ENCODE measurements around the gene PIP5K1C. TPM values are rescaled to one million over a fixed set of nuclear protein-coding genes. Genes with fewer than 3 reads are reported as not detected.

Gene PIP5K1C
- total and polyA plus RNA-seq, 9 of the 15 experiments (the other 6 are each of a cell fraction or from before 2014, with no cell fraction given), result 0.38 to 22.1 (median 4.1) TPM

DNA sequence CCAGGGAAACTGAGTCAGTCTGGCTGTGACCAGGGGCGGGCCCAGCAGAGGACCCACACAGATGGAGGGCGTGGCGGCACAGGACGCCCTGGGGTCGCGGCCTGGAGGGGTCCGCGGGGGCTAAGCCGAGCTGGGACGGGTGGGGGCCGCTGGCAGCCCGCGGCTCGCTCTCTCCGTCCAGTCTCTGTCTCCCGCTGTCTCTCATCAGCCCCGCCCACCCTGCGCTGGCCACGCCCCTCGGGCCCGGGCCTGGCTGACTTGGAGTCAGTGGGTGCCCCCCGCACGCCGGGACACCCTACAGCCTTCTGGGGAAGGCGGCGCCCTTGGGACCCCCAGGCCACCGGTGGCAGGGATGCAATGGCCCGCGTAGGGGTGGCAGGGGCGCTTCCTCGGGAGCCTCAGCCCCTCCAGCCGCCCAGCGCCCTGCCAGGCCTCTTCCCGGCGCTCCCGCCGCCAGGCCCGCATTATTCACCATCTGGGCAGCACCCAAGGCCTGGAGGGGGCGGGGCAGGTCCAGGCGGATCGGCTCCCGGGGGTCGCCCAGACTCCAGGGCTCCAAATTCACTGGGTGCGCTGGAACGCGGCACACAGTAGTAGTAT lies 93.5 kb downstream of the PIP5K1C start, which contains the start of gene TBXA2R:
Gene TBXA2R, minus strand, starts transcription at position 186 of the 600 bp plus-strand sequence. CDS start 6,241 bp downstream, outside the sequence.
- Histone ChIP-seq H3K27me3 (ENCODE audit: control insufficient read depth in 2 of 2, insufficient read depth in 2 of 2, low read length in 2 of 2) (no peaks in the 10 kb centered on the region), H4K20me1 (replicated peaks; ENCODE audit: control insufficient read depth, insufficient read depth, low read length) (no peaks in the 10 kb centered on the region), H3K9me3 (replicated peaks; ENCODE audit: control insufficient read depth, insufficient read depth, low read depth, low read length) (no peaks in the 10 kb centered on the region; the same call in 1 of the 2 replicates), H3K27ac (ENCODE audit: extremely low read depth, low read depth, low read length) (peak within 1 kb of the TSS; percentile 98), H2AFZ (ENCODE audit: low read depth, low read length) (peak within 1 kb of the TSS; percentile 95), H3K4me2 (ENCODE audit: insufficient read depth, low read length) (peak within 1 kb of the TSS; percentile 91), H3K9me1 (ENCODE audit: control insufficient read depth, insufficient read depth, low read length) (peaks cover 2% of the 10 kb centered on the region), H3K4me3 (peak within 1 kb of the TSS; percentile 89), H3K9ac (ENCODE audit: insufficient read depth in 1 of 2, low read depth in 2 of 2, low read length in 2 of 2) (peak within 1 kb of the TSS; percentile 92), H3K4me1 (replicated peaks in 1 of 2; ENCODE audit: control insufficient read depth in 2 of 2, insufficient read depth in 2 of 2, low read length in 2 of 2) (peaks cover 38 to 88% of the 10 kb centered on the region in 2 experiments), H3K36me3 (ENCODE audit: control insufficient read depth, insufficient read depth, low read length) (peaks cover 38% of the 10 kb centered on the region; the same call in 1 of the 3 replicates), H3K79me2 (ENCODE audit: control insufficient read depth, insufficient read depth, low read length) (peaks cover 44% of the 10 kb centered on the region)
- ATAC-seq, result peak; percentile 89
- in situ Hi-C loops (cut with MboI) (no loop called here), intact Hi-C loops (cut with micrococcal nuclease) (loop anchor here (10.0 kb wide), 1 partner anchor 62 kb away; no protein-coding TSS in a partner anchor)
- ChIA-PET CTCF (ENCODE audit: low intra/inter-chr PET ratio) (no interaction called here), POLR2A (interaction anchor here (1.5 to 4.0 kb wide), 2 partner anchors 15 to 28 kb away, joined by 7 to 29 read pairs; no protein-coding TSS in a partner anchor)
- BruUV-seq (replicated peaks), result no TSS peak
- peak; percentile 83 for FAIRE-seq
- WGBS (ENCODE audit: insufficient coverage, low coverage, missing lambda C conversion rate), result under 1% methylated on average over 35 of the region's 46 CpGs
- DNase-seq (ENCODE audit: extremely low read depth in 1 of 4, low spot score in 3 of 4), result peak; percentile 91 to 94 (median 92)
- peak; percentile 35; the same call in 1 of the 2 replicates for TF ChIP-seq TFAP4 (CRISPR knock-in tag; IDR thresholded peaks at IDR 0.05; ENCODE audit: borderline replicate concordance)
- peak; percentile 77 to 78 for TF ChIP-seq NRF1 (conservative IDR thresholded peaks at IDR 0.05 in 1 of 2, IDR thresholded peaks at IDR 0.05 in 1 of 2)
- TF ChIP-seq, protein P1, sequence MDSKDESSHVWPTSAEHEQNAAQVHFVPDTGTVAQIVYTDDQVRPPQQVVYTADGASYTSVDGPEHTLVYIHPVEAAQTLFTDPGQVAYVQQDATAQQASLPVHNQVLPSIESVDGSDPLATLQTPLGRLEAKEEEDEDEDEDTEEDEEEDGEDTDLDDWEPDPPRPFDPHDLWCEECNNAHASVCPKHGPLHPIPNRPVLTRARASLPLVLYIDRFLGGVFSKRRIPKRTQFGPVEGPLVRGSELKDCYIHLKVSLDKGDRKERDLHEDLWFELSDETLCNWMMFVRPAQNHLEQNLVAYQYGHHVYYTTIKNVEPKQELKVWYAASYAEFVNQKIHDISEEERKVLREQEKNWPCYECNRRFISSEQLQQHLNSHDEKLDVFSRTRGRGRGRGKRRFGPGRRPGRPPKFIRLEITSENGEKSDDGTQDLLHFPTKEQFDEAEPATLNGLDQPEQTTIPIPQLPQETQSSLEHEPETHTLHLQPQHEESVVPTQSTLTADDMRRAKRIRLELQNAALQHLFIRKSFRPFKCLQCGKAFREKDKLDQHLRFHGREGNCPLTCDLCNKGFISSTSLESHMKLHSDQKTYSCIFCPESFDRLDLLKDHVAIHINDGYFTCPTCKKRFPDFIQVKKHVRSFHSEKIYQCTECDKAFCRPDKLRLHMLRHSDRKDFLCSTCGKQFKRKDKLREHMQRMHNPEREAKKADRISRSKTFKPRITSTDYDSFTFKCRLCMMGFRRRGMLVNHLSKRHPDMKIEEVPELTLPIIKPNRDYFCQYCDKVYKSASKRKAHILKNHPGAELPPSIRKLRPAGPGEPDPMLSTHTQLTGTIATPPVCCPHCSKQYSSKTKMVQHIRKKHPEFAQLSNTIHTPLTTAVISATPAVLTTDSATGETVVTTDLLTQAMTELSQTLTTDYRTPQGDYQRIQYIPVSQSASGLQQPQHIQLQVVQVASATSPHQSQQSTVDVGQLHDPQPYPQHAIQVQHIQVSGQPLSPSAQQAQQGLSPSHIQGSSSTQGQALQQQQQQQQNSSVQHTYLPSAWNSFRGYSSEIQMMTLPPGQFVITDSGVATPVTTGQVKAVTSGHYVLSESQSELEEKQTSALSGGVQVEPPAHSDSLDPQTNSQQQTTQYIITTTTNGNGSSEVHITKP (IDR thresholded peaks at IDR 0.05; ENCODE audit: partially characterized antibody), result peak; percentile 50
- TF ChIP-seq, protein P2, sequence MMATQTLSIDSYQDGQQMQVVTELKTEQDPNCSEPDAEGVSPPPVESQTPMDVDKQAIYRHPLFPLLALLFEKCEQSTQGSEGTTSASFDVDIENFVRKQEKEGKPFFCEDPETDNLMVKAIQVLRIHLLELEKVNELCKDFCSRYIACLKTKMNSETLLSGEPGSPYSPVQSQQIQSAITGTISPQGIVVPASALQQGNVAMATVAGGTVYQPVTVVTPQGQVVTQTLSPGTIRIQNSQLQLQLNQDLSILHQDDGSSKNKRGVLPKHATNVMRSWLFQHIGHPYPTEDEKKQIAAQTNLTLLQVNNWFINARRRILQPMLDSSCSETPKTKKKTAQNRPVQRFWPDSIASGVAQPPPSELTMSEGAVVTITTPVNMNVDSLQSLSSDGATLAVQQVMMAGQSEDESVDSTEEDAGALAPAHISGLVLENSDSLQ (IDR thresholded peaks at IDR 0.05), result peak; percentile 78
- peak; percentile 70; the same call in 1 of the 2 replicates for TF ChIP-seq ZBTB7A (IDR thresholded peaks at IDR 0.05; ENCODE audit: borderline replicate concordance, control insufficient read depth, low read depth, low read length)
- peak; percentile 58 for TF ChIP-seq POLR2A (conservative IDR thresholded peaks at IDR 0.05)
- no peak for TF ChIP-seq MEF2D (tag; conservative IDR thresholded peaks at IDR 0.05; ENCODE audit: low read depth)
- no peak for TF ChIP-seq ZNF436 (CRISPR knock-in tag; IDR thresholded peaks at IDR 0.05)
- TF ChIP-seq ZNF12 (CRISPR knock-in tag; IDR thresholded peaks at IDR 0.05), result peak; percentile 57; the same call in 1 of the 2 replicates
- TF ChIP-seq, protein P3, sequence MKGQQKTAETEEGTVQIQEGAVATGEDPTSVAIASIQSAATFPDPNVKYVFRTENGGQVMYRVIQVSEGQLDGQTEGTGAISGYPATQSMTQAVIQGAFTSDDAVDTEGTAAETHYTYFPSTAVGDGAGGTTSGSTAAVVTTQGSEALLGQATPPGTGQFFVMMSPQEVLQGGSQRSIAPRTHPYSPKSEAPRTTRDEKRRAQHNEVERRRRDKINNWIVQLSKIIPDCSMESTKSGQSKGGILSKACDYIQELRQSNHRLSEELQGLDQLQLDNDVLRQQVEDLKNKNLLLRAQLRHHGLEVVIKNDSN (CRISPR knock-in tag; IDR thresholded peaks at IDR 0.05), result 0 out of 2 replicates have a peak, but pooled peaks have one; percentile 6
- peak; percentile 90 for TF ChIP-seq VEZF1 (CRISPR knock-in tag; IDR thresholded peaks at IDR 0.05)
- TF ChIP-seq ERF (CRISPR knock-in tag; IDR thresholded peaks at IDR 0.05), result 0 out of 2 replicates have a peak, but pooled peaks have one; percentile 23
- no peak for TF ChIP-seq ZNF316 (IDR thresholded peaks at IDR 0.05)
- peak; percentile 57; the same call in 1 of the 2 replicates for TF ChIP-seq RB1 (IDR thresholded peaks at IDR 0.05; ENCODE audit: low read depth)
